GM23338 (cell line): ENCODE results near the gene MAPT. TPM values are rescaled to one million over a fixed set of nuclear protein-coding genes. Genes with fewer than 3 reads are reported as not detected.

ENCODE experiments used
- ATAC-seq: fragments of 200-7000 bp; cut with Tn5 transposase; 3 replicates; pipeline ENCODE4 v1.9.1; 2020
- DNase-seq: peaks from one replicate; pipeline ENCODE4 v3.0.0-alpha.2; 2015; ENCODE audit warnings: low spot score
- H2AFZ ChIP-seq: fragments of 200-600 bp; sonication (generic); 2 replicates; pipeline ENCODE4 v1.8.0; 2016; ENCODE audit warnings: antibody characterized with exemption, mild to moderate bottlenecking, moderate library complexity
- H3F3A ChIP-seq: fragments of 200-600 bp; sonication (generic); replicated peaks from 2 replicates; pipeline ENCODE4 v1.8.0; 2017; ENCODE audit warnings: antibody characterized with exemption, mixed run types, low read depth
- H3K27ac ChIP-seq: fragments of 200-600 bp; sonication (generic); 2 replicates; pipeline ENCODE4 v1.6.1; 2016; ENCODE audit warnings: low read depth
- H3K27me3 ChIP-seq: fragments of 200-600 bp; sonication (generic); 2 replicates; pipeline ENCODE4 v1.8.0; 2016; ENCODE audit warnings: mild to moderate bottlenecking, mixed run types, moderate library complexity; ENCODE audit not compliant: insufficient read depth
- H3K36me3 ChIP-seq: fragments of 200-600 bp; sonication (generic); 2 replicates; pipeline ENCODE4 v1.8.0; 2016; ENCODE audit warnings: mild to moderate bottlenecking; ENCODE audit not compliant: insufficient read depth
- H3K4me1 ChIP-seq: fragments of 200-600 bp; sonication (generic); 2 replicates; pipeline ENCODE4 v1.8.0; 2016; ENCODE audit warnings: mild to moderate bottlenecking, moderate library complexity; ENCODE audit not compliant: insufficient read depth
- H3K4me2 ChIP-seq: fragments of 200-600 bp; sonication (generic); 2 replicates; pipeline ENCODE4 v1.7.1; 2017; ENCODE audit warnings: mixed run types
- H3K4me3 ChIP-seq: fragments of 200-600 bp; sonication (generic); 2 replicates; pipeline ENCODE4 v1.6.1; 2016; ENCODE audit warnings: mixed run types
- H3K79me2 ChIP-seq: fragments of 200-600 bp; sonication (generic); replicated peaks from 2 replicates; pipeline ENCODE4 v1.8.0; 2017; ENCODE audit warnings: mild to moderate bottlenecking; ENCODE audit not compliant: insufficient read depth
- H3K9me2 ChIP-seq: fragments of 200-600 bp; sonication (generic); 2 replicates; pipeline ENCODE4 v1.8.0; 2017; ENCODE audit not compliant: insufficient read depth
- H4K20me1 ChIP-seq: fragments of 200-600 bp; sonication (generic); replicated peaks from 2 replicates; pipeline ENCODE4 v1.8.0; 2017; ENCODE audit warnings: mild to moderate bottlenecking; ENCODE audit not compliant: insufficient read depth
- H3K27ac Mint-ChIP-seq: 2 replicates; pipeline ENCODE4 v1.8.0; 2020; ENCODE audit warnings: inconsistent platforms, mild to moderate bottlenecking, moderate library complexity, mixed read lengths
- H3K27me3 Mint-ChIP-seq: 3 replicates; pipeline ENCODE4 v1.8.0; 2022; ENCODE audit warnings: low read depth, mild to moderate bottlenecking, moderate library complexity, mixed read lengths, inconsistent platforms; ENCODE audit not compliant: insufficient read depth, poor library complexity
- H3K36me3 Mint-ChIP-seq: 3 replicates; pipeline ENCODE4 v1.8.0; 2021; ENCODE audit warnings: low read depth, mild to moderate bottlenecking, inconsistent platforms, moderate library complexity, mixed read lengths
- H3K4me1 Mint-ChIP-seq: 3 replicates; pipeline ENCODE4 v1.8.0; 2020; ENCODE audit warnings: mild to moderate bottlenecking, inconsistent platforms, mixed read lengths
- H3K4me3 Mint-ChIP-seq: 3 replicates; pipeline ENCODE4 v1.8.0; 2021; ENCODE audit warnings: moderate library complexity, mild to moderate bottlenecking, inconsistent platforms, mixed read lengths
- H3K9me3 Mint-ChIP-seq: 3 replicates; pipeline ENCODE4 v1.8.0; 2020; ENCODE audit warnings: moderate library complexity, mild to moderate bottlenecking, inconsistent platforms, mixed read lengths
- CREB1 ChIP-seq: fragments of 250-450 bp; sonication (Bioruptor Pico); IDR thresholded peaks from 2 replicates; pipeline ENCODE4 v1.5.0; 2020; ENCODE audit warnings: low read depth, mild to moderate bottlenecking, moderate library complexity
- EZH2 ChIP-seq: fragments of 200-600 bp; sonication (generic); IDR thresholded peaks from one replicate; pipeline ENCODE4 v1.8.0; 2017; ENCODE audit warnings: antibody characterized with exemption, mild to moderate bottlenecking, low read depth; ENCODE audit not compliant: unreplicated experiment
- EZH2phosphoT487 ChIP-seq: fragments of 200-600 bp; sonication (generic); IDR thresholded peaks from one replicate; pipeline ENCODE4 v1.8.1; 2018; ENCODE audit warnings: antibody characterized with exemption; ENCODE audit not compliant: unreplicated experiment
- JUNB ChIP-seq: IDR thresholded peaks from one replicate; pipeline ENCODE4 v1.6.1; 2016; ENCODE audit warnings: antibody characterized with exemption; ENCODE audit not compliant: unreplicated experiment
- NANOG ChIP-seq: IDR thresholded peaks from 2 replicates; pipeline ENCODE4 v1.6.1; 2016; ENCODE audit warnings: antibody characterized with exemption, borderline replicate concordance
- POLR2AphosphoS5 ChIP-seq: IDR thresholded peaks from 2 replicates; pipeline ENCODE4 v1.6.1; 2016; ENCODE audit warnings: antibody characterized with exemption, low read depth
- STAT1 ChIP-seq: IDR thresholded peaks from one replicate; pipeline ENCODE4 v1.6.1; 2016; ENCODE audit warnings: antibody characterized with exemption; ENCODE audit not compliant: unreplicated experiment
- ZNF114 ChIP-seq: fragments of 250-450 bp; sonication (Bioruptor Pico); IDR thresholded peaks from 2 replicates; pipeline ENCODE4 v1.5.0; 2020; ENCODE audit warnings: mild to moderate bottlenecking, moderate library complexity
- ZNF331 ChIP-seq: fragments of 250-450 bp; sonication (Bioruptor Pico); IDR thresholded peaks from 2 replicates; pipeline ENCODE4 v1.5.0; 2020; ENCODE audit warnings: low read depth, mild to moderate bottlenecking, moderate library complexity
- polyA plus RNA-seq: library from polyadenylated mRNA; unstranded; fragments of >200 nt; fragmentation: Nextera tagmentation; extraction: Ambion mirVana; gene quantifications from 2 replicates; pipeline ENCODE4 v1.2.1, GENCODE V29; 2016
- total RNA-seq: library from RNA; depleted of rRNA; stranded (reverse); fragments of >200 nt; shearing (Covaris generic); gene quantifications from 2 replicates; pipeline ENCODE4 v1.2.3, GENCODE V29; 2014
- TF ChIP-seq, protein P1 (sequence below): fragments of 250-450 bp; sonication (Bioruptor Pico); IDR thresholded peaks from 2 replicates; pipeline ENCODE4 v1.5.0; 2020; ENCODE audit warnings: mild to moderate bottlenecking, moderate library complexity
- TF ChIP-seq, protein P2 (sequence below), 2 experiments: fragments of 200-600 bp in 1 of 2; sonication (generic) in 1 of 2; conservative IDR thresholded peaks; 2 replicates each; pipeline versions ENCODE4 v1.5.1 to v1.6.1; 2016 to 2017; ENCODE audit warnings: antibody characterized with exemption in 2 of 2, low read depth in 2 of 2, mild to moderate bottlenecking in 2 of 2, moderate library complexity in 1 of 2

The MAPT gene
- total and polyA plus RNA-seq, 2 experiments from 2014 or later, result 1.1 to 2.1 TPM

DNA sequence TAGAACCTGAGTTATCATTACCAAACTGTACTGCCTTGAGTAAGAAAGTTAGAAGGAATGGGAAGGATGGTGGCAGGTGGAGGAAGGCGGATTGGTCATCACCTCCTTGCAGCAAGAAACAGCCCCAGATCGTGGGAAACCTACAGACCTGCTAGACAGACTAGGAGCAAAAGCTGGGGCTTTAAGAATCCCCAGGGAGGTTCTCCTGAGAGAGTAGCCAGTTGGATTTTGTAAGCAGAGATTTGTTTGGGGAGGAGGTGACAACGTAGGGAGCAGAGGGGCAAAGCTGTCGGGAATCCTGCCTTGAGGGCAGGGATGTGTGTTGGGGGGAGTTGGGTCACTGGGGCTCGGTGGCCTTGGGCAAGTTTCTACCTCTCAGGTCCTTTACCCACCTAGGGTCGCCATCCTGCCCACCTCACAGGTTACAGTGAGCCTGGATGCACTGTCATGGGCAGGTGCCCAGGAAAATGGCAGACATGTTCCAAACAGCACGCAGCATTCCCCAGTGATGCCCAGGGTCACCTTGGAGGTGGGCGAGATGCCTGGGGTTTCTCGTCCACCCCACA lies 55.5 kb downstream of the MAPT start (continued):
- TF ChIP-seq, protein P1, sequence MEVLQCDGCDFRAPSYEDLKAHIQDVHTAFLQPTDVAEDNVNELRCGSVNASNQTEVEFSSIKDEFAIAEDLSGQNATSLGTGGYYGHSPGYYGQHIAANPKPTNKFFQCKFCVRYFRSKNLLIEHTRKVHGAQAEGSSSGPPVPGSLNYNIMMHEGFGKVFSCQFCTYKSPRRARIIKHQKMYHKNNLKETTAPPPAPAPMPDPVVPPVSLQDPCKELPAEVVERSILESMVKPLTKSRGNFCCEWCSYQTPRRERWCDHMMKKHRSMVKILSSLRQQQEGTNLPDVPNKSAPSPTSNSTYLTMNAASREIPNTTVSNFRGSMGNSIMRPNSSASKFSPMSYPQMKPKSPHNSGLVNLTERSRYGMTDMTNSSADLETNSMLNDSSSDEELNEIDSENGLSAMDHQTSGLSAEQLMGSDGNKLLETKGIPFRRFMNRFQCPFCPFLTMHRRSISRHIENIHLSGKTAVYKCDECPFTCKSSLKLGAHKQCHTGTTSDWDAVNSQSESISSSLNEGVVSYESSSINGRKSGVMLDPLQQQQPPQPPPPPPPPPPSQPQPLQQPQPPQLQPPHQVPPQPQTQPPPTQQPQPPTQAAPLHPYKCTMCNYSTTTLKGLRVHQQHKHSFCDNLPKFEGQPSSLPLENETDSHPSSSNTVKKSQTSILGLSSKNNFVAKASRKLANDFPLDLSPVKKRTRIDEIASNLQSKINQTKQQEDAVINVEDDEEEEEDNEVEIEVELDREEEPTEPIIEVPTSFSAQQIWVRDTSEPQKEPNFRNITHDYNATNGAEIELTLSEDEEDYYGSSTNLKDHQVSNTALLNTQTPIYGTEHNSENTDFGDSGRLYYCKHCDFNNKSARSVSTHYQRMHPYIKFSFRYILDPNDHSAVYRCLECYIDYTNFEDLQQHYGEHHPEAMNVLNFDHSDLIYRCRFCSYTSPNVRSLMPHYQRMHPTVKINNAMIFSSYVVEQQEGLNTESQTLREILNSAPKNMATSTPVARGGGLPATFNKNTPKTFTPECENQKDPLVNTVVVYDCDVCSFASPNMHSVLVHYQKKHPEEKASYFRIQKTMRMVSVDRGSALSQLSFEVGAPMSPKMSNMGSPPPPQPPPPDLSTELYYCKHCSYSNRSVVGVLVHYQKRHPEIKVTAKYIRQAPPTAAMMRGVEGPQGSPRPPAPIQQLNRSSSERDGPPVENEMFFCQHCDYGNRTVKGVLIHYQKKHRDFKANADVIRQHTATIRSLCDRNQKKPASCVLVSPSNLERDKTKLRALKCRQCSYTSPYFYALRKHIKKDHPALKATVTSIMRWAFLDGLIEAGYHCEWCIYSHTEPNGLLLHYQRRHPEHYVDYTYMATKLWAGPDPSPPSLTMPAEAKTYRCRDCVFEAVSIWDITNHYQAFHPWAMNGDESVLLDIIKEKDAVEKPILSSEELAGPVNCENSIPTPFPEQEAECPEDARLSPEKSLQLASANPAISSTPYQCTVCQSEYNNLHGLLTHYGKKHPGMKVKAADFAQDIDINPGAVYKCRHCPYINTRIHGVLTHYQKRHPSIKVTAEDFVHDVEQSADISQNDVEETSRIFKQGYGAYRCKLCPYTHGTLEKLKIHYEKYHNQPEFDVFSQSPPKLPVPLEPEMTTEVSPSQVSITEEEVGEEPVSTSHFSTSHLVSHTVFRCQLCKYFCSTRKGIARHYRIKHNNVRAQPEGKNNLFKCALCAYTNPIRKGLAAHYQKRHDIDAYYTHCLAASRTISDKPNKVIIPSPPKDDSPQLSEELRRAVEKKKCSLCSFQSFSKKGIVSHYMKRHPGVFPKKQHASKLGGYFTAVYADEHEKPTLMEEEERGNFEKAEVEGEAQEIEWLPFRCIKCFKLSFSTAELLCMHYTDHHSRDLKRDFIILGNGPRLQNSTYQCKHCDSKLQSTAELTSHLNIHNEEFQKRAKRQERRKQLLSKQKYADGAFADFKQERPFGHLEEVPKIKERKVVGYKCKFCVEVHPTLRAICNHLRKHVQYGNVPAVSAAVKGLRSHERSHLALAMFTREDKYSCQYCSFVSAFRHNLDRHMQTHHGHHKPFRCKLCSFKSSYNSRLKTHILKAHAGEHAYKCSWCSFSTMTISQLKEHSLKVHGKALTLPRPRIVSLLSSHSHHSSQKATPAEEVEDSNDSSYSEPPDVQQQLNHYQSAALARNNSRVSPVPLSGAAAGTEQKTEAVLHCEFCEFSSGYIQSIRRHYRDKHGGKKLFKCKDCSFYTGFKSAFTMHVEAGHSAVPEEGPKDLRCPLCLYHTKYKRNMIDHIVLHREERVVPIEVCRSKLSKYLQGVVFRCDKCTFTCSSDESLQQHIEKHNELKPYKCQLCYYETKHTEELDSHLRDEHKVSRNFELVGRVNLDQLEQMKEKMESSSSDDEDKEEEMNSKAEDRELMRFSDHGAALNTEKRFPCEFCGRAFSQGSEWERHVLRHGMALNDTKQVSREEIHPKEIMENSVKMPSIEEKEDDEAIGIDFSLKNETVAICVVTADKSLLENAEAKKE (CRISPR knock-in tag), result no peak
- no peak for TF ChIP-seq POLR2AphosphoS5
- TF ChIP-seq, protein P2, sequence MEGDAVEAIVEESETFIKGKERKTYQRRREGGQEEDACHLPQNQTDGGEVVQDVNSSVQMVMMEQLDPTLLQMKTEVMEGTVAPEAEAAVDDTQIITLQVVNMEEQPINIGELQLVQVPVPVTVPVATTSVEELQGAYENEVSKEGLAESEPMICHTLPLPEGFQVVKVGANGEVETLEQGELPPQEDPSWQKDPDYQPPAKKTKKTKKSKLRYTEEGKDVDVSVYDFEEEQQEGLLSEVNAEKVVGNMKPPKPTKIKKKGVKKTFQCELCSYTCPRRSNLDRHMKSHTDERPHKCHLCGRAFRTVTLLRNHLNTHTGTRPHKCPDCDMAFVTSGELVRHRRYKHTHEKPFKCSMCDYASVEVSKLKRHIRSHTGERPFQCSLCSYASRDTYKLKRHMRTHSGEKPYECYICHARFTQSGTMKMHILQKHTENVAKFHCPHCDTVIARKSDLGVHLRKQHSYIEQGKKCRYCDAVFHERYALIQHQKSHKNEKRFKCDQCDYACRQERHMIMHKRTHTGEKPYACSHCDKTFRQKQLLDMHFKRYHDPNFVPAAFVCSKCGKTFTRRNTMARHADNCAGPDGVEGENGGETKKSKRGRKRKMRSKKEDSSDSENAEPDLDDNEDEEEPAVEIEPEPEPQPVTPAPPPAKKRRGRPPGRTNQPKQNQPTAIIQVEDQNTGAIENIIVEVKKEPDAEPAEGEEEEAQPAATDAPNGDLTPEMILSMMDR (conservative IDR thresholded peaks at IDR 0.05; ENCODE audit: low read depth in 2 of 2), result no peak

- H3K36me3 Mint-ChIP-seq, result no peaks in the 10 kb centered on the region
- ATAC-seq, result no peak
- TF ChIP-seq EZH2phosphoT487 (no peak), NANOG (no peak), ZNF331 (no peak), ZNF114 (CRISPR knock-in tag) (no peak), EZH2 (no peak), CREB1 (CRISPR knock-in tag) (no peak), JUNB (no peak), POLR2AphosphoS5 (no peak), STAT1 (no peak)
- TF ChIP-seq, protein P2 (conservative IDR thresholded peaks at IDR 0.05; ENCODE audit: low read depth in 2 of 2), result no peak
Measured at GRCh38 chr17:45950888-45951287, 56.5 kb downstream of the MAPT start.

More at GRCh38 chr17:45950888-45951287, 56.5 kb downstream of the MAPT start:
- no peak overlapping the region for H3K27ac Mint-ChIP-seq
- Histone ChIP-seq H3K79me2 (no peaks in the 10 kb centered on the region), H3K36me3 (no peaks in the 10 kb centered on the region), H3K4me1 (peaks cover 16% of the 10 kb centered on the region), H3K4me3 (no peak overlapping the region), H3K4me2 (no peak overlapping the region), H3K27me3 (peaks cover 13% of the 10 kb centered on the region), H3K9me2 (no peaks in the 10 kb centered on the region), H4K20me1 (no peaks in the 10 kb centered on the region), H3K27ac (no peak overlapping the region), H2AFZ (no peak overlapping the region; the same call in 1 of the 2 replicates), H3F3A (no peaks in the 10 kb centered on the region)
- peaks cover 20% of the 10 kb centered on the region for H3K4me1 Mint-ChIP-seq
- H3K4me3 Mint-ChIP-seq, result no peak overlapping the region; the same call in 2 of the 3 replicates
- H3K27me3 Mint-ChIP-seq, result peaks cover 10% of the 10 kb centered on the region
- peaks cover 3% of the 10 kb centered on the region; the same call in 1 of the 3 replicates for H3K9me3 Mint-ChIP-seq
- DNase-seq, result no peak
